ENCODE measurements around the gene WWOX. TPM values are rescaled to one million over a fixed set of nuclear protein-coding genes. Genes with fewer than 3 reads are reported as not detected.

WWOX gene
- total and polyA plus RNA-seq, 10 donors = 5.9 to 90.3 (median 26.4) TPM

- intact Hi-C loops (cut with DNase I; ENCODE audit: low total_unique reads) = no loop called here
- TF ChIP-seq CTCF (IDR thresholded peaks at IDR 0.05 in 8 of 11, conservative IDR thresholded peaks at IDR 0.05 in 3 of 11) (no peak), POLR2A (IDR thresholded peaks at IDR 0.05) (no peak), POLR2AphosphoS5 (IDR thresholded peaks at IDR 0.05) (no peak)
- DNase-seq = no peak
- Histone ChIP-seq H3K9me3 (no peaks in the 10 kb centered on the region), H3K36me3 (no peaks in the 10 kb centered on the region), H3K27me3 (replicated peaks in 1 of 7) (no peaks in the 10 kb centered on the region), H3K4me1 (peaks cover 0 to 14% (median 4%) of the 10 kb centered on the region in 6 donors), H3K27ac (no peak overlapping the region), H3K4me3 (no peak overlapping the region)
- WGBS, 5 donors = 85 to 99% (median 97%) methylated on average over 5 of the region's 5 CpGs
Observed at GRCh38 chr16:78667675-78668074, 568.2 kb downstream of the WWOX start.

GRCh38 chr16:78668393-78668792 is 568.9 kb downstream of the WWOX start:
- Histone ChIP-seq H3K27me3 (replicated peaks in 1 of 7) (no peaks in the 10 kb centered on the region), H3K27ac (peak overlapping the region in 2 of 8 donors; percentile 77 to 79), H3K4me3 (no peak overlapping the region), H3K36me3 (no peaks in the 10 kb centered on the region), H3K9me3 (no peaks in the 10 kb centered on the region), H3K4me1 (peaks cover 0 to 14% (median 4%) of the 10 kb centered on the region in 6 donors)
- TF ChIP-seq POLR2A (IDR thresholded peaks at IDR 0.05) (no peak), CTCF (IDR thresholded peaks at IDR 0.05 in 8 of 11, conservative IDR thresholded peaks at IDR 0.05 in 3 of 11) (no peak), POLR2AphosphoS5 (IDR thresholded peaks at IDR 0.05) (no peak)
- intact Hi-C loops (cut with DNase I; ENCODE audit: low total_unique reads) = no loop called here
- WGBS, 5 donors = 91 to 98% (median 92%) methylated on average over 3 of the region's 3 CpGs
- no peak for DNase-seq

- peak overlapping the region; percentile 41 to 79 (median 64) for H3K27ac ChIP-seq
- H3K4me1 ChIP-seq = peaks cover 0 to 14% (median 4%) of the 10 kb centered on the region in 6 donors
- 52 to 75% (median 61%) methylated on average over 9 of the region's 9 CpGs for WGBS, 5 donors
Observed at GRCh38 chr16:78669994-78670393, 570.5 kb downstream of the WWOX start.

More at GRCh38 chr16:78669994-78670393, 570.5 kb downstream of the WWOX start:
- H3K9me3 ChIP-seq = no peaks in the 10 kb centered on the region
- no peaks in the 10 kb centered on the region for H3K36me3 ChIP-seq
- intact Hi-C loops (cut with DNase I; ENCODE audit: low total_unique reads) = no loop called here
- H3K4me3 ChIP-seq = no peak overlapping the region
- DNase-seq = peak; percentile 53
- TF ChIP-seq POLR2AphosphoS5 (IDR thresholded peaks at IDR 0.05) (peak in 2 of 3 donors; percentile 39 to 69), CTCF (IDR thresholded peaks at IDR 0.05 in 8 of 11, conservative IDR thresholded peaks at IDR 0.05 in 3 of 11) (no peak)
- H3K27me3 ChIP-seq (replicated peaks in 1 of 7) = no peaks in the 10 kb centered on the region
